Psoas muscle (tissue), 8 donors: ENCODE data around the gene ME3. TPM values are rescaled to one million over a fixed set of nuclear protein-coding genes. Genes with fewer than 3 reads are reported as not detected.
A peak's percentile ranks its signal among the peaks of the same experiment; 100 is the strongest.
"Not testable (repeated sequence)": the region's sequence is repeated elsewhere in the genome, so short reads cannot be mapped to it uniquely, and the experiment has no call there.

Experiments used
- ATAC-seq, 4 donors: fragments of 200-7000 bp; cut with Tn5 transposase; one replicate each; pipeline ENCODE4 v1.9.1; 2020; ENCODE audit warnings: moderate library complexity in 3 of 4, mild to moderate bottlenecking in 2 of 4
- DNase-seq, 2 donors: peaks; one replicate each; pipeline ENCODE4 v3.0.0-alpha.2; 2020
- H3K27ac ChIP-seq: fragments of 200-600 bp; one replicate; pipeline ENCODE4 v1.8.0; 2022
- H3K27me3 ChIP-seq, 3 donors: fragments of 200-600 bp in 1 of 3; one replicate each; pipeline versions ENCODE4 v1.6.1 to v1.8.0; 2013 to 2022; ENCODE audit warnings: low read length in 2 of 3, mild to moderate bottlenecking in 2 of 3, moderate library complexity in 1 of 3; ENCODE audit not compliant: insufficient read depth in 3 of 3
- H3K36me3 ChIP-seq, 2 donors: fragments of 200-600 bp in 1 of 2; one replicate each; pipeline versions ENCODE4 v1.6.1 to v1.8.0; 2013 to 2022; ENCODE audit warnings: low read depth in 1 of 2, mild to moderate bottlenecking in 1 of 2, moderate library complexity in 1 of 2; ENCODE audit not compliant: insufficient read depth in 1 of 2
- H3K4me1 ChIP-seq: fragments of 200-600 bp; one replicate; pipeline ENCODE4 v1.8.0; 2022
- H3K4me3 ChIP-seq: fragments of 200-600 bp; one replicate; pipeline ENCODE4 v1.8.0; 2022; ENCODE audit warnings: mild to moderate bottlenecking
- H3K9me3 ChIP-seq: fragments of 200-600 bp; one replicate; pipeline ENCODE4 v1.8.0; 2022
- CTCF ChIP-seq: fragments of 200-600 bp; IDR thresholded peaks from one replicate; pipeline ENCODE4 v1.8.0; 2022; ENCODE audit warnings: antibody characterized with exemption
- WGBS, 3 donors: extraction: QIAGEN DNeasy Blood & Tissue Kit; methylation state at CpG; one replicate each; pipeline versions ENCODE4 v1.1.6 to v1.1.7; 2013; 5-methylcytosine and 5-hydroxymethylcytosine counted together
- intact Hi-C, 2 donors: fragments of 100-400 bp; cut with DNase I; formaldehyde crosslinking; loops; one replicate each; pipeline versions ENCODE4 v1.11.0 to v1.14.2; 2022
- polyA plus RNA-seq, 3 donors: library from polyadenylated mRNA; stranded (reverse); fragments of 200-250 nt; gene quantifications; one replicate each; pipeline ENCODE4 v1.2.3, GENCODE V29; 2013
- total RNA-seq, 4 donors: library from RNA; stranded (reverse); fragmentation: NEBNext Ultra II Directional in 2 of 4; extraction: Animal tissue kit (Norgen Biotek cat#: 25700) in 2 of 4; gene quantifications; one replicate each; pipeline versions ENCODE4 v1.2.1 to v1.2.4, GENCODE V29; 2021 to 2023
- donor health status: healthy with polysubstance abuse.
- donor health status: DM: no; HTN: no; CAD: no; lungs with moderate emphysema.
- donor health status: Bipolar disorder and iron deficiency.
- donor health status: healthy.
- donor health status: DM: yes; HTN: yes; CAD: no.
- donor health status: DM: no; HTN: no; CAD: no.
- donor health status: DM: no; HTN: no; CAD: no.
- donor health status: DM: yes; HTN: yes; CAD: no.

ME3 gene
- total and polyA plus RNA-seq, 7 donors = 5.1 to 19.5 (median 11.2) TPM

- H3K4me3 ChIP-seq = no peak overlapping the region
- peak; percentile 11 for TF ChIP-seq CTCF
- no peaks in the 10 kb centered on the region for H3K4me1 ChIP-seq
- no peaks in the 10 kb centered on the region for H3K27me3 ChIP-seq
- no peak overlapping the region for H3K27ac ChIP-seq
- ATAC-seq (peak in 1 of 4 donors; percentile 67), DNase-seq (no peak)
- H3K36me3 ChIP-seq = no peaks in the 10 kb centered on the region
- intact Hi-C loops = no loop called here
- no peaks in the 10 kb centered on the region for H3K9me3 ChIP-seq
- 19 to 23% (median 19%) methylated on average over 2 of the region's 2 CpGs for WGBS, 3 donors
Measured at GRCh38 chr11:86418917-86419316, 253.5 kb downstream of the ME3 start.

GRCh38 chr11:86418513-86418912, 253.9 kb downstream of the ME3 start:
- no peaks in the 10 kb centered on the region for H3K36me3 ChIP-seq
- no peak for DNase-seq
- H3K4me1 ChIP-seq = no peaks in the 10 kb centered on the region
- no peak for TF ChIP-seq CTCF
- H3K27me3 ChIP-seq = no peaks in the 10 kb centered on the region
- no peaks in the 10 kb centered on the region for H3K9me3 ChIP-seq
- intact Hi-C loops = no loop called here
- H3K4me3 ChIP-seq = no peak overlapping the region
- ATAC-seq = no peak
- H3K27ac ChIP-seq = no peak overlapping the region
- 88 to 96% (median 94%) methylated on average over 3 of the region's 3 CpGs for WGBS, 3 donors

- WGBS, 3 donors = 76 to 83% (median 76%) methylated on average over 3 of the region's 3 CpGs
- DNase-seq (no peak), ATAC-seq (no peak)
- no peak overlapping the region for H3K4me3 ChIP-seq
- no peaks in the 10 kb centered on the region for H3K27me3 ChIP-seq
- no peaks in the 10 kb centered on the region for H3K9me3 ChIP-seq
- intact Hi-C loops = no loop called here
- H3K4me1 ChIP-seq = no peaks in the 10 kb centered on the region
- no peaks in the 10 kb centered on the region for H3K36me3 ChIP-seq
- H3K27ac ChIP-seq = no peak overlapping the region
- no peak for TF ChIP-seq CTCF
Measured at GRCh38 chr11:86418106-86418505, 254.3 kb downstream of the ME3 start.

- 82 to 84% (median 84%) methylated on average over 9 of the region's 9 CpGs for WGBS, 3 donors
- H3K9me3 ChIP-seq, DNase-seq, H3K36me3 ChIP-seq, H3K27ac ChIP-seq, H3K4me3 ChIP-seq, intact Hi-C loops, H3K4me1 ChIP-seq, ATAC-seq, H3K27me3 ChIP-seq: not testable (repeated sequence)
Measured at GRCh38 chr11:86416951-86417350, 255.5 kb downstream of the ME3 start.

GRCh38 chr11:86416494-86416893, 255.9 kb downstream of the ME3 start:
- H3K4me3 ChIP-seq = no peak overlapping the region
- intact Hi-C loops = no loop called here
- H3K27ac ChIP-seq = no peak overlapping the region
- 86 to 97% (median 92%) methylated on average over 1 of the region's 1 CpG for WGBS, 3 donors
- DNase-seq = no peak
- no peaks in the 10 kb centered on the region for H3K9me3 ChIP-seq
- TF ChIP-seq CTCF = no peak
- no peak for ATAC-seq
- H3K27me3 ChIP-seq = no peaks in the 10 kb centered on the region
- no peaks in the 10 kb centered on the region for H3K36me3 ChIP-seq
- H3K4me1 ChIP-seq = no peaks in the 10 kb centered on the region
